GM21367 (cell line): Measurements from ENCODE around the gene CLDN9.

ENCODE experiments used
- ATAC-seq: cut with Tn5 transposase; IDR thresholded peaks from one replicate; pipeline ENCODE4 v1.9.1; 2021; ENCODE audit not compliant: unreplicated experiment

Gene CLDN9

GRCh38 chr16:2991566-2992261 lies 21.0 kb upstream of the CLDN9 start:
- no peak for ATAC-seq

DNA sequence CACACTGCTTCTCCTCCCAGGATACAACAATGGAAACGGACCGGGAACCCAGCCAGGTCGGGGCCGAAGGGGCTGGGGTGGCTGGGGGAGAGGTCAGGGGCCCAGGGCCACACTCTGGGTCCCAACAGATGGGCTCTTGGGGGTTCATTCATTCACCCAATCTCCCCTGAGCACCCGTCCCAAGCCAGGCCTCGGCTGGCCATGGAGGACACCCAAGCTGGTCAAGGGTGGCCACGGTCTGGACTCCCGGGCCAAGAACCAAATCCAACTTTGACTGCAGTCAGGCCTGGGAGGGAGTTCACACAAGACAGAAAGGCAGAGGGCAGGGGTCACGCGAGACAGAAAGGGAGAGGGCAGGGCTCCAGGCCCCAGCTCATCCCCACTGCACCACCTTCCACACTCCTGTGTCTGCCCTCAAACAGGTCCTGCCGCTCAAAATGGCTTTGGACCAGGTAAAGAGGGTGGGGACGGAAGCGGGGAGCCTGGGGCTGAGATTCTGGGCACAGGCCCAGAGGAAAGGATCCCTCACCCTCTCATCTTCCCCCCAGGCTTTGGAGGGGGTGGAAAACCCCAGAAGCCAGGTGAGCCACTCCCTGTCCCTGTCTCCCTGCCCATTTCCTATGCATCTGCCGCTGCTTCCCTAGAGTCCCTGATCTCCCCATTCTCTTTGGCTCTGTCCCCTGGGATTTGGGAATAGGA lies 20.2 kb upstream of the CLDN9 start:
- no peak for ATAC-seq

- ATAC-seq = no peak
These were observed 16.4 kb upstream of the CLDN9 start for GRCh38 chr16:2996298-2996697.

DNA sequence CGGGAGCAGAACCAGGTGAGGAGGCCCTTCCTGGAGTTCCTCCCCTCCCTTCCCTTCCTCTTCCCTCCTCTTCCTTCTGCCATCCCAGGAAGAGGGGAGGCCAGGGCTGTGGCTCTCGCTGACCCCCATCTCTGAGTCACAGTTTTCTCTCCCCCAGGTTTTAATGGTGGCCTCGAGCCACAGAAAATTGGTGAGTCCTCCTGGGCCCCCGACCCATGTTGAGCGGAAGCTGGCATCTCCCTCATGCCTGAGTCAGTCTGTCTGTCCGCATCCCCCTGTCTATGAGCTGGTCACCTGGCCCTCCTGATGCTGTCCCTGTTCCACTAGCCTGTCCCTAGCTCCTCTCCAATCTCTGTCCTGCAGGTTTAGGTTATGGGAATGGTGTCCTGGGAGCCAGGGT lies 12.8 kb upstream of the CLDN9 start:
- ATAC-seq = no peak

- no peak for ATAC-seq
These were observed 12.2 kb upstream of the CLDN9 start for GRCh38 chr16:3000540-3000939.

DNA sequence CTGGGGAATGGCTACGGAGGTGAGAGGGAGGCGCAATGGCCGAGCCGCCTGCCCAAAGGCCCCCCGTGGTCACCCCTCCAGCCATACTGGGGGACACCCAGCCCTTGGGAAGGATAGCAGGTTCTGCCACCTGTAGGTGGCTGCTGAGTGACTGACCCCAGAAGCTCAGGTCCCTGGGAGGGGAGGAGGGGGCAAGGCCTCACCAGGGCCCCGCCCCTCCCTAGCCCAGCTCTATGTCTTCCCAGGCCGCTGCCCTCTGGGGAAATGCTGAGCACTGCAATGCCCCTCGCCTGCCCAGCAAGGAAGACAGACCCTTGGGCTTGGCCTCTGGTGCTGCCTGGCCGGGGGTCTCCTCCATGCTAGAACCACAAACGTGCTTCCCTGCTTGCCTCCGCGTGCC lies 11.4 kb upstream of the CLDN9 start:
- ATAC-seq = no peak

DNA sequence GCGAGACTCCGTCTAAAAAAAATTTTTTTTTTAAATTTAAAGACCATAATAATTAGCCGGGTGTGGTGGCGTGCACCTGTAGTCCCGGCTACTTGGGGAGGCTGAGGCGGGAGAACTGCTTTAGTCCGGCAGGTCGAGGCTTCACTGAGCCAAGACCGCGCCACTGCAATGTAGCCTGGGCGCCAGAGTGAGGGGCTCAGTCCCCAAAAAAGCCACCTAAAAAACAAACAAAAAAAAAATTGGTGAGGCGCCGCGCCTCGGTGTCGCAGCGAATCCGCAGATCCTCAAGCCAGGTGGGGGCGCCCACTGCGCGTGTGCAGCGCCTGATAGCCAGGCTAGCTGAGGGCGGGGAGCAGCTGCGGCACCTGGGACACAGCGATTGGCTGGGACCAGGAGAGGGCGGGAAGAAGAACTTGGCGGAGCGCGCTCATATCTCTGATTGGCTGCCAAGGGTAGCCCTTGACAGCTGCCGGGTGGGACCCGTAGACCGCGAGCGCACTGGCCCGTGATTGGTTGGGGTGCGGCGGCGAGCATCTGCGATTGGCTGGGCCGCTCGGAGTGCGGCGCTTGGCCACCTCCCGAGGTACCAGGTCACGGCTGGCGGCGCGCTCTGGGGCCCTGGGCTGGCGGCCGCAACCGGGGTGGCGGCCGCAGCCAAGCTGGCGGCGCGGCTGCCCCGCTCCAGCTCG lies 9.0 kb upstream of the CLDN9 start:
- ATAC-seq = peak; percentile 95

GRCh38 chr16:3004319-3004718 lies 8.4 kb upstream of the CLDN9 start:
- ATAC-seq = peak; percentile 10

- ATAC-seq = no peak
These were observed 7.9 kb upstream of the CLDN9 start for GRCh38 chr16:3004781-3005284.

DNA sequence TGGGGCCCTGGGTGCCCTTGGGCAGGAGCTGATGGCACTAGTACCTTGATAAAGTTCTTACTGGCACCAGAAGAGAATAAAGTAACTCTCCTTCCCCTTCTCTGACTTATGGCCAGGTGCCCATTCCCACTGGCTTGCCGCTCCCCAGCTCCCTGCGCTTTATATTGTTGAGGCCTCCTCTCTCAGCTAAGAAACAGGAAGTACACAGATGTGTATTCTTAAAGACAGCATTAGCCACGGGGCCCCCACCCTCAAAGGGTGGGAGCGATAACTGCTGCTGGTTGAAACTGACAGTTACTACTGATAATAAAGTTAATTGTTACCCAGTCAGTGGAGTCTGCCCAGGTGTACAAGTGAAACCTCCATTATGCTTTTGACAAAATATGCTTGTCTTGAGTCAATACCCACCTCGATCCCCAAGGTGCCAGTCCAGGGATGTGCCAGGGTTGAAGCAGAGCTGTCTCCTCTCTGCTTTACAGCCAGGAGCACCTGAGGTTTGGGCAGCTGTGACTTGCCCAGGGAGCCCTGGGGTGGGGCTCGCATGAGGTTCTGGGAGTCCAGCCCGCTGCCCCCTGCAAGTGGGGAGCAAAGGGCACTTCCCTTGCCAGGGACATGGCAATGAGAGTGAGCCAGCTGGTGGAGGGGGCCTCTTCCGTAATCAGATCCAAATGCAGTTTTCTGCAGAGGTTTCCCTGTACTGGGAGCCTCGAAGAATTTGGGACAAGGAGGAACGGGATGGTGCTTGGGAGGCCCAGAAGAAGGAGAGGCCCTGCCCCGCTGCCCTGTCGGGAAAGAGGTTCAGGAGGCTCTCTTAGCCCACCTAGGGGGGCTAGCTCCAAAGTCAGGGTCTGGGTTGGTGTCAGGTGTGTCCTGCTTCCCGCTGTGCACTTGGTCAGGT lies 5.4 kb upstream of the CLDN9 start:
- ATAC-seq = no peak

DNA sequence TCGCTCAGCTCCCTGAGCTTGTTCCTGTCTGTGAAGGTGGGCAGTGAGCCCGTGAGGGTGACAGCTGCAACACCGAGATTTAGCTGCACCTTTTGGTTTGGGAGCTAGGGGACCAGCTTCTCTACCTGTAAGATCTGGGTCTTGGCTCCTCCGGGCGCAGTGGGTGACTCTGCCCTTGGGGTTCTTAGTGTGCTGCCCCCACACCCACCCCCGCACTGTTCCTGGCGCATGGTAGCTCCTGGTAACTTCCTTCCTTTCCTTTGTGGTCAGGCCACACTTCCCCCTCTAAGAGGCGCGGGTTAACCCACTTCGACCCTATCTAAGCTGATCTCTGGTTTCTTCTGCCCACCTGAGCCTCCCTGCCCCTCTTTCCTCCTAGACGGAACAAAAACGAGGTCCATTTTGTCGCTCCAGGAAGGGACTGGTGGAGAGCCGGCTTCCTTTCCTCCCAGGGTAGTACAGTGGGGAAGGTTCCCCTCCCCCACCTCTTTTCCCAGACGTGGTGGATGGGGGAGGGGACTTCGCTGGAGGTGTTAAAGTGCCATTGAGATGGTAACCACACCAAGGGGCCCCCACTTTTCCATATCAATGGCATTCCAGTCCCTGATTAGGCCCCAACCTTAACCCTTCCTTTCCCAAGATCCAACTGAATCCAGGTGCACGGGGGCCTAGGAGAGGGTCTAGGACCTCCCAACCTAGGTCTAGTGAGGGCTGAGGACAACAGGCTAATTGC lies 4.6 kb upstream of the CLDN9 start:
- no peak for ATAC-seq

DNA sequence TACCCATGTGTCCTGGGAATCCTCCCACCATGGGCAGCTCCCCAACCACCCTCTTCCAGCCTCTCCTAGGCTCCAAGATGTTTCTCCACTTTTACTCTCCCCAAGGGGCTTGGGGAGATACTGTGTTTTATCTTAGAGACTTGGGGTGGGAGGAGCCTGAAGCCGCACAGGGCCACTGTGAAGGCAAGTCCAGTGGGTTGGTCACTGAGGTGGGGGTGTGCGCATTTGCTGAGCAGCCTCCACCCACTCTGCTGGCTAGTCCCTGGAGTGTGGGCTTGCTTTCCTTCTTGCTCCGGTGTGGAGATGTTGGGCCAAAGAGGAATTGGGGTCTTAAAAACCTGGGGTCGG lies 4.1 kb upstream of the CLDN9 start:
- no peak for ATAC-seq

GRCh38 chr16:3009568-3010390 lies 2.9 kb upstream of the CLDN9 start:
- ATAC-seq = no peak

- no peak for ATAC-seq
These were observed 2.2 kb upstream of the CLDN9 start for GRCh38 chr16:3010510-3010909.

- no peak for ATAC-seq
These were observed 477 bp upstream of the CLDN9 start for GRCh38 chr16:3012246-3012645.

GRCh38 chr16:3013491-3013951 lies 798 bp downstream of the CLDN9 start:
- ATAC-seq = no peak

GRCh38 chr16:3013998-3014690 lies 1.4 kb downstream of the CLDN9 start:
- no peak for ATAC-seq

DNA sequence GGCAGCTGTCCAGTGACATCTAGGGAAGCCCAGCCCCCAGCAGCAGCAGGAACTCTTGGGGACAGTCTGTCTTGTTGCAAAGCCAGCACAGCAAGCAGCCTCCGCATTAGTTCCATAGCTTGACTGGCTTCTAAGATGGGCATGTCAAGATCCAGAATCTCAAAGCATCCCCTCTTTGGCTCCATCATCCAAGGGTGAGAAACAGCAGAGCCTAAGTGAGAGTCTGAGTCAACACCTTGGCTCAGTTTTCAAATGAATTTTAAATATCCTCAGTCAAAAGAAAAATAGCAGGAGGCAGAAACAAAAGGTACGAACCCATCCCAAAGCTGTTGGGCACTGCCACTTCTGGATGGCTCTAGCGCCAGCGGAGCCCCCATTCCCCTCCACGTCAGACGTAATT lies 2.2 kb downstream of the CLDN9 start:
- no peak for ATAC-seq
